Measurements from ENCODE around the gene COL1A1. TPM values are rescaled to one million over a fixed set of nuclear protein-coding genes. Genes with fewer than 3 reads are reported as not detected.

The COL1A1 gene
- polyA plus RNA-seq, 1 of the 3 experiments (the other 2 are of a cell fraction), result 1,461 TPM

DNA sequence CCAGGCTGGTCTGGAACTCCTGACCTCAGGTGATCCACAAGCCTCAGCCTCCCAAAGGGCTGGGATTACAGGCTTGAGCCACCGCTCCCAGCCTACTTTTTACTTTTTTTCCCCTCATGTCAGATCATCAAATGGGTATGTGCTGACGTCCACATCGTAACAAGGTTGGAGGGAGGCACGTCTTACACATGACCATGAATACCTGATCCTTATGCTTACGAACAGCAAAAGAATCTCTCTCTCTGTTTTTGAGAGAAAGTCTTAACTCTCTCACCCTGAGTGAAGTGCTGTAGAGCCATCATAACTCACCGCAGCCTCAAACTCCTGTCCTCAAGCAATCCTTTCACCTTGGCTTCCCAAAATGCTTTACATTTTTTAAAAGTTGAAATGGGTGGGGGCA lies 43.3 kb upstream of the COL1A1 start:
- 84% methylated on average over 6 of the region's 6 CpGs for WGBS (ENCODE audit: low lambda C conversion rate)
- H4K20me1 ChIP-seq (ENCODE audit: insufficient read depth), result no peaks in the 10 kb centered on the region
- no peaks in the 10 kb centered on the region for H3K36me3 ChIP-seq (replicated peaks in 1 of 2; ENCODE audit: control insufficient read depth in 1 of 2, insufficient read depth in 2 of 2, low read length in 1 of 2)
- no peaks in the 10 kb centered on the region for H3K9me2 ChIP-seq
- no peak for TF ChIP-seq EP300 (IDR thresholded peaks at IDR 0.05; ENCODE audit: borderline replicate concordance in 1 of 2, low read depth in 1 of 2, low read length in 1 of 2)
- H3K9me3 ChIP-seq, result peaks cover 40% of the 10 kb centered on the region
- no peak overlapping the region for H3K4me2 ChIP-seq
- no peaks in the 10 kb centered on the region for H3K79me2 ChIP-seq (ENCODE audit: insufficient read depth)
- no peaks in the 10 kb centered on the region for H3K27me3 ChIP-seq (ENCODE audit: insufficient read depth)
- H3F3A ChIP-seq (replicated peaks; ENCODE audit: insufficient read depth), result peaks cover 10% of the 10 kb centered on the region
- no peak overlapping the region for H3K4me3 ChIP-seq (ENCODE audit: low read depth in 2 of 2, low read length in 1 of 2)
- no peaks in the 10 kb centered on the region for H3K4me1 ChIP-seq (ENCODE audit: control insufficient read depth in 1 of 2, insufficient read depth in 2 of 2, low read depth in 1 of 2, low read length in 1 of 2)
- ChIA-PET POLR2A (no interaction called here), CTCF (interaction anchor here (1.0 kb wide), 1 partner anchor 25 kb away, joined by 3 read pairs; no protein-coding TSS in a partner anchor)
- H3K27ac ChIP-seq (ENCODE audit: low read depth in 2 of 2, low read length in 1 of 2), result no peak overlapping the region
- H2AFZ ChIP-seq (ENCODE audit: low read depth), result no peak overlapping the region
- DNase-seq, result no peak
- H3K9ac ChIP-seq, result no peak overlapping the region

DNA sequence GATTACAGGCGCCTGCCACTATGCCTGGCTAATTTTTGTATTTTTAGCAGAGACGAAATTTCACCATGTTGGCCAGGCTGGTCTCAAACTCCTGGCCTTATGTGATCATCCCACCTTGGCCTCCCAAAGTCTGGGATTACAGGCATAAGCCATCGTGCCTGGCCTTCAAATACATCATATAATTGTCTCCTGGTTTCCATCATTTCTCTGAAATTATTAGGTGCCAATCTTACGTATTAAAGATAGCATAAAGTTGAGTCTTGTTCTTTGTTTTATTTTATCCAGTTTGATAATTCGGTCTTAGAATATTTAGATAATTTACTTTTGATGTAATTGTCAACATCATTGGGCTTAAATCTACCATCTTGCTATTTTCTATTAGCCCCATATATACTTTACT lies 40.0 kb upstream of the COL1A1 start:
- no peaks in the 10 kb centered on the region for H3K36me3 ChIP-seq (replicated peaks in 1 of 2; ENCODE audit: control insufficient read depth in 1 of 2, insufficient read depth in 2 of 2, low read length in 1 of 2)
- peaks cover 26% of the 10 kb centered on the region for H3F3A ChIP-seq (replicated peaks; ENCODE audit: insufficient read depth)
- H4K20me1 ChIP-seq (ENCODE audit: insufficient read depth), result no peaks in the 10 kb centered on the region
- WGBS (ENCODE audit: low lambda C conversion rate), result 52% methylated on average over 5 of the region's 5 CpGs
- H3K4me3 ChIP-seq (ENCODE audit: low read depth in 2 of 2, low read length in 1 of 2), result no peak overlapping the region
- no peaks in the 10 kb centered on the region for H3K9me2 ChIP-seq
- no peak for DNase-seq
- H3K9ac ChIP-seq, result no peak overlapping the region
- ChIA-PET POLR2A (no interaction called here), CTCF (interaction anchor here (0.7 to 1.7 kb wide), 3 partner anchors 10 to 41 kb away, joined by 3 to 4 read pairs (median 3); no protein-coding TSS in a partner anchor)
- H3K4me2 ChIP-seq, result no peak overlapping the region
- H3K27ac ChIP-seq (ENCODE audit: low read depth in 2 of 2, low read length in 1 of 2), result no peak overlapping the region
- no peaks in the 10 kb centered on the region for H3K27me3 ChIP-seq (ENCODE audit: insufficient read depth)
- H3K9me3 ChIP-seq, result peaks cover 14% of the 10 kb centered on the region
- no peak overlapping the region for H2AFZ ChIP-seq (ENCODE audit: low read depth)
- TF ChIP-seq FOXJ3 (CRISPR knock-in tag; IDR thresholded peaks at IDR 0.05), result no peak
- no peak for TF ChIP-seq SMC3 (IDR thresholded peaks at IDR 0.05; ENCODE audit: low read depth, low read length)
- no peak for TF ChIP-seq TEAD4 (IDR thresholded peaks at IDR 0.05; ENCODE audit: borderline replicate concordance, insufficient read depth)
- no peak for TF ChIP-seq TCF12 (IDR thresholded peaks at IDR 0.05)
- TF ChIP-seq, protein P1, sequence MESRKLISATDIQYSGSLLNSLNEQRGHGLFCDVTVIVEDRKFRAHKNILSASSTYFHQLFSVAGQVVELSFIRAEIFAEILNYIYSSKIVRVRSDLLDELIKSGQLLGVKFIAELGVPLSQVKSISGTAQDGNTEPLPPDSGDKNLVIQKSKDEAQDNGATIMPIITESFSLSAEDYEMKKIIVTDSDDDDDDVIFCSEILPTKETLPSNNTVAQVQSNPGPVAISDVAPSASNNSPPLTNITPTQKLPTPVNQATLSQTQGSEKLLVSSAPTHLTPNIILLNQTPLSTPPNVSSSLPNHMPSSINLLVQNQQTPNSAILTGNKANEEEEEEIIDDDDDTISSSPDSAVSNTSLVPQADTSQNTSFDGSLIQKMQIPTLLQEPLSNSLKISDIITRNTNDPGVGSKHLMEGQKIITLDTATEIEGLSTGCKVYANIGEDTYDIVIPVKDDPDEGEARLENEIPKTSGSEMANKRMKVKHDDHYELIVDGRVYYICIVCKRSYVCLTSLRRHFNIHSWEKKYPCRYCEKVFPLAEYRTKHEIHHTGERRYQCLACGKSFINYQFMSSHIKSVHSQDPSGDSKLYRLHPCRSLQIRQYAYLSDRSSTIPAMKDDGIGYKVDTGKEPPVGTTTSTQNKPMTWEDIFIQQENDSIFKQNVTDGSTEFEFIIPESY (IDR thresholded peaks at IDR 0.05; ENCODE audit: borderline replicate concordance, low read depth), result no peak
- TF ChIP-seq EZH2phosphoT487 (IDR thresholded peaks at IDR 0.05; ENCODE audit: borderline replicate concordance, low read depth), result no peak
- TF ChIP-seq RFX5 (IDR thresholded peaks at IDR 0.05; ENCODE audit: low read length), result no peak
- TF ChIP-seq, protein P2, sequence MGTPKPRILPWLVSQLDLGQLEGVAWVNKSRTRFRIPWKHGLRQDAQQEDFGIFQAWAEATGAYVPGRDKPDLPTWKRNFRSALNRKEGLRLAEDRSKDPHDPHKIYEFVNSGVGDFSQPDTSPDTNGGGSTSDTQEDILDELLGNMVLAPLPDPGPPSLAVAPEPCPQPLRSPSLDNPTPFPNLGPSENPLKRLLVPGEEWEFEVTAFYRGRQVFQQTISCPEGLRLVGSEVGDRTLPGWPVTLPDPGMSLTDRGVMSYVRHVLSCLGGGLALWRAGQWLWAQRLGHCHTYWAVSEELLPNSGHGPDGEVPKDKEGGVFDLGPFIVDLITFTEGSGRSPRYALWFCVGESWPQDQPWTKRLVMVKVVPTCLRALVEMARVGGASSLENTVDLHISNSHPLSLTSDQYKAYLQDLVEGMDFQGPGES (IDR thresholded peaks at IDR 0.05; ENCODE audit: low read depth, low read length), result no peak
- TF ChIP-seq NRF1 (IDR thresholded peaks at IDR 0.05; ENCODE audit: low read depth, low read length), result no peak
- TF ChIP-seq SIN3A (IDR thresholded peaks at IDR 0.05; ENCODE audit: borderline replicate concordance, low read depth, low read length), result no peak
- no peak for TF ChIP-seq FOXM1 (IDR thresholded peaks at IDR 0.05; ENCODE audit: low read depth)
- H3K4me1 ChIP-seq (ENCODE audit: control insufficient read depth in 1 of 2, insufficient read depth in 2 of 2, low read depth in 1 of 2, low read length in 1 of 2), result no peaks in the 10 kb centered on the region
- no peaks in the 10 kb centered on the region for H3K79me2 ChIP-seq (ENCODE audit: insufficient read depth)
